OCI-LY7 (cell line): Measurements from ENCODE around the gene PLEKHM3.

ENCODE experiments used
- EZH2phosphoT487 ChIP-seq: fragments of 200-600 bp; sonication (generic); IDR thresholded peaks from 2 replicates; pipeline ENCODE4 v1.6.1; 2018; ENCODE audit warnings: low read depth, borderline replicate concordance, mild to moderate bottlenecking, mixed run types, antibody characterized with exemption, low read length, moderate library complexity, mixed read lengths
- TF ChIP-seq, protein P1 (sequence below): fragments of 200-600 bp; sonication (generic); conservative IDR thresholded peaks from 2 replicates; pipeline ENCODE4 v1.5.1; 2014; ENCODE audit warnings: mild to moderate bottlenecking, antibody characterized with exemption, low read length, moderate library complexity, mixed read lengths

DNA sequence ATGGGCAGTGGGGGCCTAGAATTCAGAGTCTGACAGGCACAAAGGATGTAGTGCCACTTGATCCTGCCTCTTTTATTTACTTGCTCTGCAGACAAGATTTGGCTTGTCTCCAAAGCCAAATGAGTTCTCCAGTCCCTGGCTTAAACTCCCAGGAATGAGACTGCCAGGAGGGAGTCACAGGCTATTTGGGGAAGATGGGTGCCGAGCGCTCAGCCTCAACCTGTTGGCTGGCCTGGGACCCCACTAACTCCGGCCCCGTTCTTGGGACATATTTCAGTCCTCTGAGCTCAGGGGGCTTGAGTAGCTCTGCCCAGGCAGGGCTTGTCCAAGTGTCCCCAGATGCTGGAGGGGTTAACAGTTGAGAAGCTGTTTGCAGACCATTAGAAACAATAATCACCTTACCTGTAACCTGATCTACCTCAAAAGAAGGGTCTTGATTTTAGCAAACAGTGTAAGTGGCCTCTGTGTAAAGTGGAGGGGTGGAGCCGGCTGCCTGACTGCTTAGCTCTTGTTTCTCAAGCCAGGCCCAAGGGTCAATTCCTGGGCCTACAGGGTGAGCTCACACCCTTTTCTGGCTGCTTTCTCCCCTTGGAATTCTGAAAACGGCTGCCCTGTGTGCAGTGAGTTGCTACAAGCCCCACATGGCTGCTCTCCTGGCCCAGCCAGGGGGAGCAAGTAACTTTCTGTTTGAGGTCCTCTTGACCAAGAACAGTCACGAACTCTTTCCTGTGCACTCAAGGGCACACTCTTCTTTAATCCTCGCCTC is 228.6 kb downstream of the PLEKHM3 start:
- TF ChIP-seq, protein P1, sequence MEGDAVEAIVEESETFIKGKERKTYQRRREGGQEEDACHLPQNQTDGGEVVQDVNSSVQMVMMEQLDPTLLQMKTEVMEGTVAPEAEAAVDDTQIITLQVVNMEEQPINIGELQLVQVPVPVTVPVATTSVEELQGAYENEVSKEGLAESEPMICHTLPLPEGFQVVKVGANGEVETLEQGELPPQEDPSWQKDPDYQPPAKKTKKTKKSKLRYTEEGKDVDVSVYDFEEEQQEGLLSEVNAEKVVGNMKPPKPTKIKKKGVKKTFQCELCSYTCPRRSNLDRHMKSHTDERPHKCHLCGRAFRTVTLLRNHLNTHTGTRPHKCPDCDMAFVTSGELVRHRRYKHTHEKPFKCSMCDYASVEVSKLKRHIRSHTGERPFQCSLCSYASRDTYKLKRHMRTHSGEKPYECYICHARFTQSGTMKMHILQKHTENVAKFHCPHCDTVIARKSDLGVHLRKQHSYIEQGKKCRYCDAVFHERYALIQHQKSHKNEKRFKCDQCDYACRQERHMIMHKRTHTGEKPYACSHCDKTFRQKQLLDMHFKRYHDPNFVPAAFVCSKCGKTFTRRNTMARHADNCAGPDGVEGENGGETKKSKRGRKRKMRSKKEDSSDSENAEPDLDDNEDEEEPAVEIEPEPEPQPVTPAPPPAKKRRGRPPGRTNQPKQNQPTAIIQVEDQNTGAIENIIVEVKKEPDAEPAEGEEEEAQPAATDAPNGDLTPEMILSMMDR = no peak
- no peak for TF ChIP-seq EZH2phosphoT487
